ENCODE measurements around the gene RPS6KA4.
A peak's percentile ranks its signal among the peaks of the same experiment; 100 is the strongest.
"Not testable (repeated sequence)": the region's sequence is repeated elsewhere in the genome, so short reads cannot be mapped to it uniquely, and the experiment has no call there.

The RPS6KA4 gene

GRCh38 chr11:64358907-64359711 lies at the start of gene RPS6KA4:
RPS6KA4 (plus strand) TSS chr11:64359162; CDS start chr11:64359236, 74 bp downstream.
- no peak for DNase-seq (ENCODE audit: low read depth)

GRCh38 chr11:64312947-64313346 lies 46.0 kb upstream of the RPS6KA4 start:
- DNase-seq (ENCODE audit: low read depth): no peak

- no peak for DNase-seq (ENCODE audit: low read depth)
Measured at GRCh38 chr11:64313491-64314145, 45.3 kb upstream of the RPS6KA4 start.

- DNase-seq (ENCODE audit: low read depth): no peak
Measured at GRCh38 chr11:64314146-64314804, 44.7 kb upstream of the RPS6KA4 start.

- DNase-seq (ENCODE audit: low read depth): no peak
Measured at GRCh38 chr11:64314805-64315561, 44.0 kb upstream of the RPS6KA4 start.

- not testable (repeated sequence) for DNase-seq (ENCODE audit: low read depth)
Measured at GRCh38 chr11:64315667-64316526, 43.1 kb upstream of the RPS6KA4 start.

- DNase-seq (ENCODE audit: low read depth): no peak
Measured at GRCh38 chr11:64316672-64317324, 42.2 kb upstream of the RPS6KA4 start.

GRCh38 chr11:64317325-64317960 lies 41.5 kb upstream of the RPS6KA4 start, which contains the start of gene TRMT112:
TRMT112 (minus strand) TSS chr11:64317559; CDS start chr11:64317526, 33 bp downstream.
- DNase-seq (ENCODE audit: low read depth): peak; percentile 93

- peak; percentile 95 for DNase-seq (ENCODE audit: low read depth)
Measured at GRCh38 chr11:64317961-64318765, 40.8 kb upstream of the RPS6KA4 start, which contains the start of gene PRDX5. PRDX5 (plus strand) TSS chr11:64318121; CDS start chr11:64318216, 95 bp downstream.

- DNase-seq (ENCODE audit: low read depth): no peak
Measured at GRCh38 chr11:64318766-64319761, 39.9 kb upstream of the RPS6KA4 start.

- DNase-seq (ENCODE audit: low read depth): no peak
Measured at GRCh38 chr11:64320556-64320955, 38.4 kb upstream of the RPS6KA4 start.

- DNase-seq (ENCODE audit: low read depth): no peak
Measured at GRCh38 chr11:64321026-64321425, 37.9 kb upstream of the RPS6KA4 start.

GRCh38 chr11:64321533-64321932 lies 37.4 kb upstream of the RPS6KA4 start:
- DNase-seq (ENCODE audit: low read depth): no peak

GRCh38 chr11:64322925-64323260 lies 36.1 kb upstream of the RPS6KA4 start:
- DNase-seq (ENCODE audit: low read depth): no peak

GRCh38 chr11:64323373-64323772 lies 35.6 kb upstream of the RPS6KA4 start:
- DNase-seq (ENCODE audit: low read depth): no peak

GRCh38 chr11:64323984-64324383 lies 35.0 kb upstream of the RPS6KA4 start:
- DNase-seq (ENCODE audit: low read depth): not testable (repeated sequence)

GRCh38 chr11:64324692-64325469 lies 34.1 kb upstream of the RPS6KA4 start:
- DNase-seq (ENCODE audit: low read depth): no peak

Data from fibroblast of the conjunctiva (primary cell).